GM19463 (cell line): Measurements from ENCODE around the gene KDM3B.
"Not testable (repeated sequence)": the region's sequence is repeated elsewhere in the genome, so short reads cannot be mapped to it uniquely, and the experiment has no call there.

Source experiments
- ATAC-seq: cut with Tn5 transposase; IDR thresholded peaks from one replicate; pipeline ENCODE4 v1.9.1; 2021; ENCODE audit warnings: mild to moderate bottlenecking, moderate library complexity; ENCODE audit not compliant: unreplicated experiment

The KDM3B gene, protein sequence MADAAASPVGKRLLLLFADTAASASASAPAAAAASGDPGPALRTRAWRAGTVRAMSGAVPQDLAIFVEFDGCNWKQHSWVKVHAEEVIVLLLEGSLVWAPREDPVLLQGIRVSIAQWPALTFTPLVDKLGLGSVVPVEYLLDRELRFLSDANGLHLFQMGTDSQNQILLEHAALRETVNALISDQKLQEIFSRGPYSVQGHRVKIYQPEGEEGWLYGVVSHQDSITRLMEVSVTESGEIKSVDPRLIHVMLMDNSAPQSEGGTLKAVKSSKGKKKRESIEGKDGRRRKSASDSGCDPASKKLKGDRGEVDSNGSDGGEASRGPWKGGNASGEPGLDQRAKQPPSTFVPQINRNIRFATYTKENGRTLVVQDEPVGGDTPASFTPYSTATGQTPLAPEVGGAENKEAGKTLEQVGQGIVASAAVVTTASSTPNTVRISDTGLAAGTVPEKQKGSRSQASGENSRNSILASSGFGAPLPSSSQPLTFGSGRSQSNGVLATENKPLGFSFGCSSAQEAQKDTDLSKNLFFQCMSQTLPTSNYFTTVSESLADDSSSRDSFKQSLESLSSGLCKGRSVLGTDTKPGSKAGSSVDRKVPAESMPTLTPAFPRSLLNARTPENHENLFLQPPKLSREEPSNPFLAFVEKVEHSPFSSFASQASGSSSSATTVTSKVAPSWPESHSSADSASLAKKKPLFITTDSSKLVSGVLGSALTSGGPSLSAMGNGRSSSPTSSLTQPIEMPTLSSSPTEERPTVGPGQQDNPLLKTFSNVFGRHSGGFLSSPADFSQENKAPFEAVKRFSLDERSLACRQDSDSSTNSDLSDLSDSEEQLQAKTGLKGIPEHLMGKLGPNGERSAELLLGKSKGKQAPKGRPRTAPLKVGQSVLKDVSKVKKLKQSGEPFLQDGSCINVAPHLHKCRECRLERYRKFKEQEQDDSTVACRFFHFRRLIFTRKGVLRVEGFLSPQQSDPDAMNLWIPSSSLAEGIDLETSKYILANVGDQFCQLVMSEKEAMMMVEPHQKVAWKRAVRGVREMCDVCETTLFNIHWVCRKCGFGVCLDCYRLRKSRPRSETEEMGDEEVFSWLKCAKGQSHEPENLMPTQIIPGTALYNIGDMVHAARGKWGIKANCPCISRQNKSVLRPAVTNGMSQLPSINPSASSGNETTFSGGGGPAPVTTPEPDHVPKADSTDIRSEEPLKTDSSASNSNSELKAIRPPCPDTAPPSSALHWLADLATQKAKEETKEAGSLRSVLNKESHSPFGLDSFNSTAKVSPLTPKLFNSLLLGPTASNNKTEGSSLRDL (N-terminal part only)

DNA sequence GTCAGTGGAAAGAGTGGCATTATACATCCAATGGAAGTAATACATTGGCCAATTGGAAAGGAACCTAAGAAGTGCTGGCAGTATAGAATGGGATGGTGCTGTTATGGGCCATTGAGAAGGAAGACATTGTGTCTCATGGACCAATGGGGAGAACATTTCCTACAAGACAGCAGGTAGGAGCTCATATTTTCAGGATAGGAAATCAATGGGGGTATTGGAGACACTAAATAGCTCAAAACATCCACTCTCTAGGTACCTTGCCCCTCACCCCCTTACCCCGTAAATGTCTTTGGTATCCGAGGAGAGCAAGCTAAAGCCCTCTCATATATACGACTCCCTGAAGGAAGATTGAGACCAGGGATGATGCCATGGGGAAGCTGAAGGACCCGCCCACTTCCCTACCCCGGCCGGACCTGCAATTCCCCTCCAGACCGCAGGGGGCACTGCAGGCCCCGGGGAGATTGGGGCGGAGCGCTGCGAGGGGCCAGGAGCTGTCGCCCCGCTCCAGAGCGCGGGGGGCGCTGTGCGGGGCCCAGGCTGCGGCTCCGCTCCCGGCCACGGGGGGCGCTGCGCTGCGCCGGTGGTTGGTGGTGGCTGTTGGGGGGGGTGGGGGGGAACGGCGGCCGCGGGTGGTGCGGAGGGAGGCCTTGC is at the start of gene KDM3B:
Gene KDM3B (plus strand): TSS at position 615 of the 651 bp plus-strand sequence. CDS start 111 bp downstream, outside the sequence.
- ATAC-seq, result peak; percentile 59

GRCh38 chr5:138303372-138303771 is 49.1 kb upstream of the KDM3B start:
- no peak for ATAC-seq

GRCh38 chr5:138305797-138306196 is 46.7 kb upstream of the KDM3B start:
- no peak for ATAC-seq

GRCh38 chr5:138315751-138316278 is 36.7 kb upstream of the KDM3B start:
- no peak for ATAC-seq

DNA sequence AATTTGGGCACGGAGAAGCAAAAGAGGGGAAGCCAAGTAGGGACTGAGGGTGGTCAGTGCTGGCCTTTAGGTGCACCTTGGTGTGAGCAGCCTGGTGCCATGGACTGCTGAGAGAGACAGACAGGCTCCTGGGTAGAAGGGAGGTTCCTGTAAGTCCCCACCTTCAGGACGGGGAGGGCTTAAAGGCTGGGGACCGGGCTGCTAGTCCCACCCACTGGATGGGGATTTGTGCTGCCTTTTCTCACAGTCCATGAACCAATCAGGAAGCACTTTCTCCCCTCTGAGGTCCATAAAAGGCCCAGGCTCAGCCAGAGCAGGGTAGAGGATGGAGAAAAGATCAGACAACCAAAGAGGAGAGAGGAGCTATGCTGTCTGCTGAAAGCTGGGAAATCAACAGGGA is 36.1 kb upstream of the KDM3B start:
- ATAC-seq, result no peak

- not testable (repeated sequence) for ATAC-seq
Observed at GRCh38 chr5:138318211-138318610, 34.3 kb upstream of the KDM3B start.

GRCh38 chr5:138330813-138331448 is 21.6 kb upstream of the KDM3B start:
- no peak for ATAC-seq

GRCh38 chr5:138331449-138332368 is 20.8 kb upstream of the KDM3B start, which contains the start of gene CDC25C:
CDC25C (minus strand) TSS chr5:138331804; CDS start chr5:138331180, 624 bp downstream.
- ATAC-seq, result peak; percentile 99

DNA sequence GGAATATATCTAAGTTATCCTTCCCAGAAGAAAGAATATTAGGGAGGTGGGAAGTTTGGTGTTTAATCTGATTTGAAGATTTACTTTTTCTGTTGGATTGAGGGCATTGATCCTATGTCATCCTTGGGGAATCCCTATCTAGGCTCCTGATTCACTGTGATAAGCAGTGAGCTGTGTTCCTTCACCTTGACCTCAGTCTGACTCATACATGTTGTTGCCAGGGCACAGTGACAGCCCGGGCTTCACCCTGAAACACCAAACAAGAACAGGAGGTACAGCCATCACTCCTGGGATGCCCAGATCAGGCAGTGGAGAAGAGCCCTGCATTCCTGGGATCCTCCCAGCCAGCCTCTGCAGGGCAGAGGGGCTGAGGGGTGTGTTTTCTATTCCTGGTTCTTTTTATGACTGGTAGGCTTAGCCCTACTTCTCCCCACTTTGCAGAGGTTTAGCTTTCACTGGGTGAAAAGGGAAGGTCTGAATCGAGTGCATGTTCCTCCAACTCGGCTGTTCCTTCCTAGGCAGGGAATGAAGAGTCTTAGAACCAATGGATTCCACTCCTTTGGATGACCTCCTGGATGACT is 17.5 kb upstream of the KDM3B start:
- ATAC-seq, result no peak

DNA sequence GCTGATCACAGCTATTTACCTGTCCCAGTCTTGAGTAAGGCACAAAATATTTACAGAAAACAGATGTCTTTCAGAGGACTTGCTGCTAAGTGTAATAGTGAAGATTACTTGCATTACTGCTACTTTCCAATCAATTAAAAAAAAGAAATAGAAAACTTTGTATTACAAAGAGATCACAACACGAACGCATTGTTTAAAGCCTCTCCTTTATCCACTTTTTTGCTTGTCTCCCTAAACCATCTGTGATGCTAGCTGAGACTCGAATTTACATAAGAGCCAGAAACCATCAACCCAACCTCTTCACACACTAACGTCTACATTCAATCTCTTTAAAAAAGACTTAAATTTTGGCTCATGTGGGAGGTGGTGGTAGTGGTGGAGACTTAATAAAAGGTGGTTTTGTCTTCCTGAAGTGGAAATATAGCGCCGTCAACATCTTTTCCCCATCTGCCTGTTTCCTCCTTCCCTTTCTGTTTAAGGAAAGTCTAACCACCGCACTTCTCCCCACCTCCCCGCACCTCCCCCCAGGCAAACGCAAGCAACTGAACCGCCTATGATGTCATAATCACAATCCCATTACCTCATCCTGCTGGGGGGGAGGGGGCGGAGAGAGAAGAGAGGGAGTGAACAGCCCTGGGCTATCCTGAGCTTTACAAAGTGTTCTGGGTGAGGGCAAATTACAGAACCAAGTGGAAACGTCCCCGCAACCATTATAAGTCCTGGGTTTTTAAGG is 15.4 kb upstream of the KDM3B start:
- ATAC-seq, result peak; percentile 8

GRCh38 chr5:138337685-138338410 is 14.6 kb upstream of the KDM3B start, which contains the start of gene FAM53C:
FAM53C (plus strand) TSS chr5:138338266; CDS start chr5:138341336, 3,070 bp downstream.
- ATAC-seq, result peak; percentile 90

DNA sequence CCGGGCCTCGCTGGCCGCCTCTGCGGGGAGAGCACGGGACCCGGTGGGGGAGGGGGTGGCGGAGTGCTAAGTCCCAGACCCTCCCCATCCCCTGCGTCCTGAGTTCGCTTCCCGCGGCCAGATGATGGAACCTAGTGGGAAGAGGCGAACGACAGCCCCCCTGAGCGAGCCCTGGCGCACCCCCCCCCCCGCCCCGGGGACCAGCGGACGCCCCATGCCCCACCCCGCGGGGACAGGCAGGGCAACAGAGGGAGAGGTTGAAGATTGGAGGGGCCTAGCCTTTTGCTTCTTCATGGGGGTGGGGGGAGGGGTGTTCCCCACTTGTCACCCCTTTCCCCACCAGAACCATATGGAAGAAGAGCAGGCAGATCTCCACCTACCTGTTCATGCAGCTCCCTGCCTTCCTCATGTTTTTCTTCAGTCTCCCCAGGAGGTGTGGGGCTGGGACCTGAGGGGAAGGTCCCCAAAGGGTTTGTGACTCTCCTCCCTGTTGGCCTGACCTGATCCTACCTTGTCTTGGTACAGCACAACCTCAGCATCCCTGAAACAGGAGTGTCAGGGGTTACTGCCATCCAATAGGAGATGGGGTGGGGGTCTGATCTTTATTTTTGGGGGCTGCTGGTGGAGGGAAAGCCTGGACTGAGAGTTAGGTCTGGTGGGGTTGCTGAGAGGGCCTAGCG is 13.9 kb upstream of the KDM3B start:
- peak; percentile 5 for ATAC-seq

GRCh38 chr5:138339091-138339456 is 13.4 kb upstream of the KDM3B start:
- ATAC-seq, result no peak

DNA sequence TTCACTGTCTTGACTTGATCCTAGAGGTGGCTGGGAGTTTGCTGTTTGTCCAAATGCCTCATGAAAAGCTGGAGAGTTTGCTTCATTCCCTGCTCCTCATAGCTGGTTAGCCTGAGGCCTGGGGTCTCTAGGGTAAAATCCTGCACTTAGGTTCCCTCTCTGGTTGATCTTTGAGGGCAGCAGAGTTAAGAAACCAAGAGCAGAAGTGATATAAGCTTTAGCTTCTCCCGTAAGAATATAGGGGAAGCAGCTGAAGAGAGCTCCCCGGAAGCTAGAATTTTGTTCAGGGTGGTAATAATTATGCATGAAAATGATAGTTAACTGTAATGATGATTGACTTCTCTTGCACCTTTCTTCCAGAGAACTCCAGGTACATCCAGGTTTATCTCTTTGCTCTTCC is 13.0 kb upstream of the KDM3B start:
- ATAC-seq, result no peak

- no peak for ATAC-seq
Observed at GRCh38 chr5:138340008-138340407, 12.5 kb upstream of the KDM3B start.
